ENCODE data around the gene NPR2. TPM values are rescaled to one million over a fixed set of nuclear protein-coding genes. Genes with fewer than 3 reads are reported as not detected.

The NPR2 gene
- total and polyA plus RNA-seq, 4 donors = 6.2 to 16.1 (median 13.5) TPM

GRCh38 chr9:35756275-35757225 is 34.8 kb upstream of the NPR2 start:
- H3K4me1 ChIP-seq (ENCODE audit: control insufficient read depth in 5 of 5, insufficient read depth in 5 of 5, low read length in 5 of 5) = peaks cover 0 to 23% (median 13%) of the 10 kb centered on the region in 5 donors
- H3K27me3 ChIP-seq (ENCODE audit: control insufficient read depth in 3 of 3, insufficient read depth in 3 of 3, low read length in 2 of 3) = no peaks in the 10 kb centered on the region
- 8 to 9% methylated on average over 45 to 48 of the region's 48 CpGs for WGBS, 2 donors
- TF ChIP-seq, protein P1, sequence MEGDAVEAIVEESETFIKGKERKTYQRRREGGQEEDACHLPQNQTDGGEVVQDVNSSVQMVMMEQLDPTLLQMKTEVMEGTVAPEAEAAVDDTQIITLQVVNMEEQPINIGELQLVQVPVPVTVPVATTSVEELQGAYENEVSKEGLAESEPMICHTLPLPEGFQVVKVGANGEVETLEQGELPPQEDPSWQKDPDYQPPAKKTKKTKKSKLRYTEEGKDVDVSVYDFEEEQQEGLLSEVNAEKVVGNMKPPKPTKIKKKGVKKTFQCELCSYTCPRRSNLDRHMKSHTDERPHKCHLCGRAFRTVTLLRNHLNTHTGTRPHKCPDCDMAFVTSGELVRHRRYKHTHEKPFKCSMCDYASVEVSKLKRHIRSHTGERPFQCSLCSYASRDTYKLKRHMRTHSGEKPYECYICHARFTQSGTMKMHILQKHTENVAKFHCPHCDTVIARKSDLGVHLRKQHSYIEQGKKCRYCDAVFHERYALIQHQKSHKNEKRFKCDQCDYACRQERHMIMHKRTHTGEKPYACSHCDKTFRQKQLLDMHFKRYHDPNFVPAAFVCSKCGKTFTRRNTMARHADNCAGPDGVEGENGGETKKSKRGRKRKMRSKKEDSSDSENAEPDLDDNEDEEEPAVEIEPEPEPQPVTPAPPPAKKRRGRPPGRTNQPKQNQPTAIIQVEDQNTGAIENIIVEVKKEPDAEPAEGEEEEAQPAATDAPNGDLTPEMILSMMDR (IDR thresholded peaks at IDR 0.05; ENCODE audit: control extremely low read depth, extremely low read depth) = no peak
- H3K9ac ChIP-seq (ENCODE audit: insufficient read depth in 1 of 2, low read length in 2 of 2) = peak overlapping the region; percentile 66 to 93
- H3K9me3 ChIP-seq (ENCODE audit: control insufficient read depth in 4 of 4, insufficient read depth in 3 of 4, low read length in 3 of 4) = no peaks in the 10 kb centered on the region
- ATAC-seq (ENCODE audit: insufficient read depth, low FRiP score) (peak; percentile 82), DNase-seq (peak; percentile 59 to 74 (median 71))
- peak overlapping the region; percentile 30 for H3K4me3 ChIP-seq
- H3K36me3 ChIP-seq (ENCODE audit: control insufficient read depth in 4 of 4, insufficient read depth in 4 of 4, low read length in 4 of 4) = peaks cover 10 to 30% (median 29%) of the 10 kb centered on the region in 4 donors
- H3K27ac ChIP-seq (ENCODE audit: low read depth in 1 of 2, low read length in 1 of 2) = peak overlapping the region; percentile 65 to 91

DNA sequence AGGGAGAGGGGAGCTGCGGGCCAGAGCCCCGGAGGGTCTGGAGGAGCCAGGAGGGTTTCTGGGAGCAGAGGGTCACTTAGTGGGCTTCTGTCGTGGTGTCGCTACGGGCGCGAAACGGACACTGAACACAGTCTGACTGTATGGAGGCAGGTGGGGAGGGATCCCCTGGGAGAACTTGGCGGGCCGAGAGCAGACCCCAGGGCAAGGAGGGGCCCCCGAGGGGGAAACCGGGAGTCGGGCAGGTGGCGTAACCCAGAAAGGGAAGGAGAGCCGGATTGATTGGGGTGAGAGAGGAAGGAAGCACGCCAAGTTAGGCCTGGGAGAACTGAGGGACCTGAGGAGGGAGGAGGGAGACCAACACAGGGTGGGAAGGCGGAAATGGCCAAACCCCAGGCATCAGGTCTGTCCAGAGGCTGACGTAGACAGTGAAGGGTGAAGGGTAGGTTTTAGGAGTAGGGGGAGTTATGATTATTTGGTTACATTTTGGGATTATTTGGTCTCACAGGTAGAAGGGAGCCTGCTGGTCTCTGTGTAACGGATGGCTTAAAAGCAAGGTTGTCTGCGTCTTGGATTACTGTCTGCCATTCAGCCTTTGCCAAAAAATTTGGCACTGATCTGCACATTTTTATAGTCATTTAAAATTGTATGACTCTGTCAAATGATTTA is 34.0 kb upstream of the NPR2 start:
- 1 to 2% methylated on average over 19 to 20 of the region's 20 CpGs for WGBS, 2 donors
- Histone ChIP-seq H3K4me1 (ENCODE audit: control insufficient read depth in 5 of 5, insufficient read depth in 5 of 5, low read length in 5 of 5) (peaks cover 0 to 23% (median 13%) of the 10 kb centered on the region in 5 donors), H3K27ac (ENCODE audit: low read depth in 1 of 2, low read length in 1 of 2) (peak overlapping the region; percentile 65 to 91), H3K9me3 (ENCODE audit: control insufficient read depth in 4 of 4, insufficient read depth in 3 of 4, low read length in 3 of 4) (no peaks in the 10 kb centered on the region), H3K9ac (ENCODE audit: insufficient read depth in 1 of 2, low read length in 2 of 2) (peak overlapping the region; percentile 66 to 93), H3K4me3 (peak overlapping the region; percentile 30), H3K36me3 (ENCODE audit: control insufficient read depth in 4 of 4, insufficient read depth in 4 of 4, low read length in 4 of 4) (peaks cover 10 to 23% (median 21%) of the 10 kb centered on the region in 4 donors), H3K27me3 (ENCODE audit: control insufficient read depth in 3 of 3, insufficient read depth in 3 of 3, low read length in 2 of 3) (no peaks in the 10 kb centered on the region)
- peak; percentile 54 to 68 (median 58) for DNase-seq
- ATAC-seq (ENCODE audit: insufficient read depth, low FRiP score) = peak; percentile 68
- TF ChIP-seq, protein P1 (IDR thresholded peaks at IDR 0.05; ENCODE audit: control extremely low read depth, extremely low read depth) = no peak

DNA sequence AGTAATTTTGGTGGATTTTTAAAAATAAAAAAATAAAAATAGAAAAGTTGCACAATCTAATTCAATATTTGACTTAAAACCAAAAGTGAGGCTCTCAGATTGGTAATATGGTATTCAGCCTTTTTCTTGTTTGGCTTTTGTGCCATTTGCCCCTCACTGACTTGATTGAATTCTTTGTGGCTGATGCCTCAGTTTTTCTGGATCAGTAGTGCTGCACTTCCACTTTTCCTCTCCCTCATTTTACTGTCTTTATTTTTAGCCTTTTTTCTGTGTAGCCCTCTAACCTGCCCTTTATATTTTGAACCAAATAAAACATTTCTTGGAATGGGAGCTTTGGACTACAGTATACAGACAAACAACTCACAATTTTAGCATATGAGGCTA is 33.5 kb upstream of the NPR2 start:
- Histone ChIP-seq H3K4me1 (ENCODE audit: control insufficient read depth in 5 of 5, insufficient read depth in 5 of 5, low read length in 5 of 5) (peaks cover 0 to 23% (median 13%) of the 10 kb centered on the region in 5 donors), H3K9me3 (ENCODE audit: control insufficient read depth in 4 of 4, insufficient read depth in 3 of 4, low read length in 3 of 4) (no peaks in the 10 kb centered on the region), H3K27ac (ENCODE audit: low read depth in 1 of 2, low read length in 1 of 2) (no peak overlapping the region), H3K9ac (ENCODE audit: insufficient read depth in 1 of 2, low read length in 2 of 2) (peak overlapping the region in 1 of 2 donors; percentile 66), H3K27me3 (ENCODE audit: control insufficient read depth in 3 of 3, insufficient read depth in 3 of 3, low read length in 2 of 3) (no peaks in the 10 kb centered on the region), H3K4me3 (no peak overlapping the region), H3K36me3 (ENCODE audit: control insufficient read depth in 4 of 4, insufficient read depth in 4 of 4, low read length in 4 of 4) (peaks cover 7 to 18% (median 16%) of the 10 kb centered on the region in 4 donors)
- no peak for ATAC-seq (ENCODE audit: insufficient read depth, low FRiP score)
- TF ChIP-seq, protein P1 (IDR thresholded peaks at IDR 0.05; ENCODE audit: control extremely low read depth, extremely low read depth) = no peak
- no peak for DNase-seq

Data from lung (tissue), 12 donors.